ENCODE data around the gene RNF103.

DNA sequence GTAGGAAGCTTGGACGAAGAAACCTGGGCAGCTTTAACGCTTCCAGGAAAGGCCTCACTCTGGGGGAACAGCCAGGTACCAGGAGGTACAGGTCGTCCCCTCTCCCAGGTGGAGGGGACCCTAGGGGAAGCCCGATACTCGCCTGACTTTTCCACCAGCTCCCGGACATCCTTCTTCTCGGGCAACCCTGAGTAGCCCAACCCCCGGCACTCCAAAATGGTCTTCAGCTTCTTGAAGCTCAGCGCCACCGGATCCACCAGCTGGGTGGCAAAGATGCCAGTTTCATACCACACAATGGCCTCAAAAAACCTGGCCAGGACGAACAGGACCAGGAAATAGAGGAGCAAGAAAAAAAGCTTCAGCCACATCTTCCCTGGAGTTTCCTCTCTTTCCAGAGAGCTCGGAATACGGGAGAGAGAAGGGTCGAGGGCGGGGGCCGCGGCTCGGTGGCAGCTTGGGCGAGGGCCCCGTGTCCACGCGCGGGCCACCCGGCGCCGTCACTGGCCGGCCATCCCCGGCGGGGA lies 1.1 kb downstream of the RNF103 start:
- TF ChIP-seq EZH2phosphoT487 (IDR thresholded peaks at IDR 0.05; ENCODE audit: insufficient read depth, low read depth), result no peak
- TF ChIP-seq EZH2 (IDR thresholded peaks at IDR 0.05; ENCODE audit: insufficient read depth, poor library complexity, severe bottlenecking), result no peak

Measured in GM23248 (cell line).